CD4-positive, alpha-beta T cell (primary cell): Measurements from ENCODE around the gene SLIT1. TPM values are rescaled to one million over a fixed set of nuclear protein-coding genes. Genes with fewer than 3 reads are reported as not detected.

Experiments used
- ATAC-seq: fragments of 200-7000 bp; cut with Tn5 transposase; one replicate; pipeline ENCODE4 v1.10.0; 2022; ENCODE audit warnings: mild to moderate bottlenecking; ENCODE audit not compliant: poor library complexity
- CTCF ChIA-PET: fragments of 350-600 bp; sonication (Branson Sonifier 250); formaldehyde crosslinking; loops from one replicate; lab custom pipeline; 2021; ENCODE audit warnings: antibody characterized with exemption, inconsistent platforms; lab: Charles Lee
- POLR2A ChIA-PET: fragments of 350-600 bp; sonication (Branson Sonifier 250); formaldehyde crosslinking; loops from one replicate; lab custom pipeline; 2021; ENCODE audit warnings: antibody characterized with exemption, inconsistent platforms; lab: Charles Lee
- DNase-seq, 14 experiments: peaks; one replicate each; pipeline ENCODE4 v3.0.0-alpha.2; 2013 to 2020; ENCODE audit warnings: mixed read lengths in 2 of 14
- H3K27ac ChIP-seq, 2 donors: one replicate each; pipeline versions ENCODE4 v1.5.1 to v1.7.0; 2013; ENCODE audit warnings: low read length in 2 of 2, low read depth in 1 of 2, mild to moderate bottlenecking in 1 of 2
- H3K27me3 ChIP-seq, 2 experiments: 1 replicate in 1 of 2; 2 replicates in 1 of 2; pipeline versions ENCODE4 v1.6.1 to v1.7.0; 2013; ENCODE audit warnings: low read length in 2 of 2, control low read depth in 1 of 2, mild to moderate bottlenecking in 1 of 2, moderate library complexity in 1 of 2; ENCODE audit not compliant: insufficient read depth in 2 of 2, control insufficient read depth in 1 of 2
- H3K36me3 ChIP-seq: one replicate; pipeline ENCODE4 v1.6.1; 2013; ENCODE audit warnings: low read length, control low read depth; ENCODE audit not compliant: insufficient read depth
- H3K4me1 ChIP-seq: one replicate; pipeline ENCODE4 v1.6.1; 2013; ENCODE audit warnings: low read length, control low read depth; ENCODE audit not compliant: insufficient read depth
- H3K4me3 ChIP-seq: one replicate; pipeline ENCODE4 v1.5.1; 2013; ENCODE audit warnings: mild to moderate bottlenecking, low read length, moderate library complexity
- H3K9me3 ChIP-seq, 2 experiments: 1 replicate in 1 of 2; 2 replicates in 1 of 2; pipeline versions ENCODE4 v1.6.1 to v1.7.0; 2013; ENCODE audit warnings: low read length in 2 of 2, mild to moderate bottlenecking in 2 of 2, control low read depth in 1 of 2, moderate library complexity in 1 of 2; ENCODE audit not compliant: control insufficient read depth in 1 of 2, insufficient read depth in 1 of 2
- H3K27ac Mint-ChIP-seq: one replicate; pipeline ENCODE4 v1.8.0; 2020; ENCODE audit warnings: mixed read lengths
- H3K27me3 Mint-ChIP-seq: one replicate; pipeline ENCODE4 v1.8.0; 2021; ENCODE audit warnings: mixed read lengths
- H3K36me3 Mint-ChIP-seq: one replicate; pipeline ENCODE4 v1.8.0; 2021; ENCODE audit warnings: low read depth, mixed read lengths
- H3K4me1 Mint-ChIP-seq: one replicate; pipeline ENCODE4 v1.8.0; 2021; ENCODE audit warnings: low read depth, mixed read lengths
- H3K4me3 Mint-ChIP-seq: one replicate; pipeline ENCODE4 v1.8.0; 2020; ENCODE audit warnings: mild to moderate bottlenecking, mixed read lengths
- H3K9me3 Mint-ChIP-seq: one replicate; pipeline ENCODE4 v1.8.0; 2020; ENCODE audit warnings: mixed read lengths
- intact Hi-C, 2 experiments: fragments of 100-400 bp; cut with DNase I in 1 of 2; cut with micrococcal nuclease in 1 of 2; formaldehyde crosslinking; loops; one replicate each; pipeline versions ENCODE4 v1.15.1 to v1.9.0; 2023 to 2025; cut with DNase I, micrococcal nuclease
- total RNA-seq, 174 experiments: library from RNA in 2 of 174; stranded (reverse) in 2 of 174; gene quantifications; one replicate each; pipeline ENCODE4 v1.2.3 and lab custom pipeline; 2021 to 2026
- TF ChIP-seq, protein P1 (sequence below): fragments of 200-600 bp; IDR thresholded peaks from one replicate; pipeline ENCODE4 v1.8.0; 2022; ENCODE audit warnings: antibody characterized with exemption, mild to moderate bottlenecking

SLIT1 gene
- total RNA-seq, 2 experiments from 2014 or later = 0.30 to 0.39 TPM

DNA sequence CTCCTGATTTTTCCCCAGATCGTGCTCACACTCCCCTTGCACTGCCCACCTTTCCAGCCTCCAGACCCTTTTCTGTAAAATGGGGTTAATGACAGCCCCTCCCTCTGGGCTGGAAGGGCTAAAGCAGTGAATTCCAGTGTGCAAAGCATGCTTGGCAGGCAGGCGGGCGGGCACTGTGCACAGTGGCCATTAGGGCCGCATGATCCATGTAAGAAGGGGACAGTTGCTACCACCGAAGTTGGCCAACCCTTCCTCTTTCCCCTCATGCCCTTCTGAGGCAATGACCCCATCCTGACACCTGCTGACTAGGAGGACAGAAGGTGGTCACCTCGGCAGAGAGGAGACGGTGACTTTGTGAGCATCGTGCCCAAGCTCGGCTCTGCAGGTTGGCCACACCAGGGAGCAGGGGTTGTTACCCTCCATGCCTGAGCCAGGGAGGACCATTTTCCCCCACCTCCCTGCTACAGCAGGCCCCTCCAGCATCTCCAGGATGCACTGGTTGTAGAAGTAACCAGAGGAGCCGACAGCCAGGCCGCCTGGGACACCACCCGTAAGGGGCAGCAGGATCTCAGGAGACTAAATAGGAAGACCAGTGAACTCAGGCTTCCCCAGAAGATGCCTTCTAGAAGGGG, 166.4 kb downstream of the SLIT1 start:
- intact Hi-C loops = no loop called here
- Mint-ChIP-seq H3K9me3 (no peaks in the 10 kb centered on the region), H3K27ac (no peak overlapping the region), H3K36me3 (no peaks in the 10 kb centered on the region), H3K4me3 (no peak overlapping the region), H3K27me3 (no peaks in the 10 kb centered on the region), H3K4me1 (peaks cover 6% of the 10 kb centered on the region)
- H3K36me3 ChIP-seq = no peaks in the 10 kb centered on the region
- ChIA-PET CTCF (no interaction called here), POLR2A (no interaction called here)
- TF ChIP-seq, protein P1, sequence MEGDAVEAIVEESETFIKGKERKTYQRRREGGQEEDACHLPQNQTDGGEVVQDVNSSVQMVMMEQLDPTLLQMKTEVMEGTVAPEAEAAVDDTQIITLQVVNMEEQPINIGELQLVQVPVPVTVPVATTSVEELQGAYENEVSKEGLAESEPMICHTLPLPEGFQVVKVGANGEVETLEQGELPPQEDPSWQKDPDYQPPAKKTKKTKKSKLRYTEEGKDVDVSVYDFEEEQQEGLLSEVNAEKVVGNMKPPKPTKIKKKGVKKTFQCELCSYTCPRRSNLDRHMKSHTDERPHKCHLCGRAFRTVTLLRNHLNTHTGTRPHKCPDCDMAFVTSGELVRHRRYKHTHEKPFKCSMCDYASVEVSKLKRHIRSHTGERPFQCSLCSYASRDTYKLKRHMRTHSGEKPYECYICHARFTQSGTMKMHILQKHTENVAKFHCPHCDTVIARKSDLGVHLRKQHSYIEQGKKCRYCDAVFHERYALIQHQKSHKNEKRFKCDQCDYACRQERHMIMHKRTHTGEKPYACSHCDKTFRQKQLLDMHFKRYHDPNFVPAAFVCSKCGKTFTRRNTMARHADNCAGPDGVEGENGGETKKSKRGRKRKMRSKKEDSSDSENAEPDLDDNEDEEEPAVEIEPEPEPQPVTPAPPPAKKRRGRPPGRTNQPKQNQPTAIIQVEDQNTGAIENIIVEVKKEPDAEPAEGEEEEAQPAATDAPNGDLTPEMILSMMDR = no peak
- no peak overlapping the region for H3K27ac ChIP-seq
- no peak overlapping the region for H3K4me3 ChIP-seq
- H3K27me3 ChIP-seq = no peaks in the 10 kb centered on the region
- H3K9me3 ChIP-seq = peaks cover 0 to 4% of the 10 kb centered on the region in 2 experiments
- DNase-seq (no peak), ATAC-seq (no peak)
- peaks cover 6% of the 10 kb centered on the region for H3K4me1 ChIP-seq

GRCh38 chr10:97018251-97019212, 167.2 kb downstream of the SLIT1 start:
- H3K27ac ChIP-seq = no peak overlapping the region
- Mint-ChIP-seq H3K4me1 (peaks cover 6% of the 10 kb centered on the region), H3K4me3 (no peak overlapping the region), H3K9me3 (no peaks in the 10 kb centered on the region), H3K27ac (no peak overlapping the region), H3K36me3 (no peaks in the 10 kb centered on the region), H3K27me3 (no peaks in the 10 kb centered on the region)
- POLR2A ChIA-PET = no interaction called here
- ATAC-seq (no peak), DNase-seq (no peak)
- no peaks in the 10 kb centered on the region for H3K27me3 ChIP-seq
- no peaks in the 10 kb centered on the region for H3K36me3 ChIP-seq
- CTCF ChIA-PET = interaction anchor here (0.7 kb wide), 1 partner anchor 254 kb away, joined by 3 read pairs; no protein-coding TSS in a partner anchor
- H3K9me3 ChIP-seq = peaks cover 0 to 4% of the 10 kb centered on the region in 2 experiments
- no peak overlapping the region for H3K4me3 ChIP-seq
- intact Hi-C loops = no loop called here
- H3K4me1 ChIP-seq = peaks cover 6% of the 10 kb centered on the region
- TF ChIP-seq, protein P1 = no peak

- no peaks in the 10 kb centered on the region for H3K36me3 Mint-ChIP-seq
- peaks cover 6% of the 10 kb centered on the region for H3K4me1 Mint-ChIP-seq
- TF ChIP-seq, protein P1 = no peak
- Histone ChIP-seq H3K4me3 (no peak overlapping the region), H3K27me3 (no peaks in the 10 kb centered on the region), H3K4me1 (peaks cover 6% of the 10 kb centered on the region), H3K27ac (no peak overlapping the region), H3K9me3 (peaks cover 0 to 7% of the 10 kb centered on the region in 2 experiments), H3K36me3 (no peaks in the 10 kb centered on the region)
- ATAC-seq (no peak), DNase-seq (no peak)
- ChIA-PET CTCF (no interaction called here), POLR2A (no interaction called here)
- no peaks in the 10 kb centered on the region for H3K9me3 Mint-ChIP-seq
- H3K27me3 Mint-ChIP-seq = no peaks in the 10 kb centered on the region
- no peak overlapping the region for H3K27ac Mint-ChIP-seq
- no peak overlapping the region for H3K4me3 Mint-ChIP-seq
- intact Hi-C loops = no loop called here
Measured at GRCh38 chr10:97017474-97017903, 168.3 kb downstream of the SLIT1 start.
